GM18505 (cell line): ENCODE measurements around the gene GNB5.
"Not testable (repeated sequence)": the region's sequence is repeated elsewhere in the genome, so short reads cannot be mapped to it uniquely, and the experiment has no call there.

Experiments used
- ATAC-seq: cut with Tn5 transposase; IDR thresholded peaks from one replicate; pipeline ENCODE4 v1.9.1; 2021; ENCODE audit not compliant: unreplicated experiment
- POLR2A ChIP-seq: IDR thresholded peaks from 4 replicates; pipeline ENCODE4 v1.6.1; 2011; ENCODE audit warnings: borderline replicate concordance; ENCODE audit not compliant: insufficient read depth, insufficient read length; ENCODE audit errors: extremely low read depth

Gene GNB5

GRCh38 chr15:52093539-52094510 lies 97.4 kb downstream of the GNB5 start:
- ATAC-seq: no peak
- TF ChIP-seq POLR2A: no peak

GRCh38 chr15:52093167-52093538 lies 98.0 kb downstream of the GNB5 start:
- TF ChIP-seq POLR2A: no peak
- no peak for ATAC-seq

GRCh38 chr15:52090193-52090592 lies 101.0 kb downstream of the GNB5 start:
- TF ChIP-seq POLR2A: no peak
- ATAC-seq: no peak

GRCh38 chr15:52086011-52086786 lies 105.0 kb downstream of the GNB5 start:
- no peak for TF ChIP-seq POLR2A
- no peak for ATAC-seq

GRCh38 chr15:52085299-52085698 lies 105.9 kb downstream of the GNB5 start:
- no peak for TF ChIP-seq POLR2A
- ATAC-seq: no peak

- no peak for TF ChIP-seq POLR2A
- ATAC-seq: no peak
Observed at GRCh38 chr15:52083603-52084002, 107.6 kb downstream of the GNB5 start.

- not testable (repeated sequence) for ATAC-seq
Observed at GRCh38 chr15:52083037-52083359, 108.2 kb downstream of the GNB5 start.

GRCh38 chr15:52082197-52083036 lies 108.8 kb downstream of the GNB5 start:
- ATAC-seq: peak; percentile 76
- TF ChIP-seq POLR2A: no peak

GRCh38 chr15:52080706-52081392 lies 110.3 kb downstream of the GNB5 start:
- ATAC-seq: no peak
- TF ChIP-seq POLR2A: no peak

GRCh38 chr15:52080031-52080430 lies 111.2 kb downstream of the GNB5 start:
- no peak for TF ChIP-seq POLR2A
- ATAC-seq: no peak

GRCh38 chr15:52078876-52079700 lies 112.1 kb downstream of the GNB5 start:
- TF ChIP-seq POLR2A: no peak
- no peak for ATAC-seq

GRCh38 chr15:52078197-52078875 lies 112.9 kb downstream of the GNB5 start:
- ATAC-seq: no peak
- TF ChIP-seq POLR2A: no peak
